ENCODE measurements around the gene SYT8. TPM values are rescaled to one million over a fixed set of nuclear protein-coding genes. Genes with fewer than 3 reads are reported as not detected.

SYT8 gene
- total and polyA plus RNA-seq, 2 donors (not counting 1 experiment from before 2014, with no cell fraction given): not detected

- peak; percentile 60 for ATAC-seq (ENCODE audit: low read depth)
- ChIA-PET CTCF (interaction anchor here (0.7 to 3.3 kb wide), 29 partner anchors 9 to 270 kb away, joined by 3 to 104 read pairs (median 5); partner anchors contain the start of genes H19, LSP1 and TNNI2), POLR2A (interaction anchor here (0.7 to 2.8 kb wide), 8 partner anchors 9 to 117 kb away, joined by 3 to 9 read pairs (median 6); partner anchors contain the start of genes PRR33 and TNNI2)
- H4K20me1 ChIP-seq (ENCODE audit: control insufficient read depth, insufficient read depth, low read length, poor library complexity, severe bottlenecking): peaks cover 98% of the 10 kb centered on the region
- peaks cover 36% of the 10 kb centered on the region for H3K79me2 ChIP-seq (ENCODE audit: control insufficient read depth, insufficient read depth, low read length)
- peak overlapping the region; percentile 75 for H3K27ac Mint-ChIP-seq
- no peak overlapping the region for H3K9ac ChIP-seq (ENCODE audit: low read length)
- WGBS (ENCODE audit: insufficient coverage): 35% methylated on average over 37 of the region's 43 CpGs
- H2AFZ ChIP-seq (ENCODE audit: insufficient read depth, low read depth, low read length, poor library complexity, severe bottlenecking): no peak overlapping the region
- H3K4me3 Mint-ChIP-seq: peak overlapping the region; percentile 34
- TF ChIP-seq CTCF (IDR thresholded peaks at IDR 0.05) (no peak), EZH2 (IDR thresholded peaks at IDR 0.05; ENCODE audit: borderline replicate concordance, insufficient read depth, low read depth, low read length, poor library complexity, severe bottlenecking) (no peak)
- no peaks in the 10 kb centered on the region for H3K27me3 Mint-ChIP-seq
- peaks cover 13 to 62% of the 10 kb centered on the region in 2 experiments for H3K36me3 ChIP-seq (replicated peaks in 1 of 2; ENCODE audit: control extremely low read depth in 1 of 2, control insufficient read depth in 1 of 2, extremely low read depth in 1 of 2, insufficient read depth in 2 of 2, low read length in 1 of 2)
- no peaks in the 10 kb centered on the region for H3K27me3 ChIP-seq (replicated peaks in 1 of 4; ENCODE audit: control extremely low read depth in 1 of 4, control insufficient read depth in 3 of 4, insufficient read depth in 4 of 4, low read length in 3 of 4)
- no peaks in the 10 kb centered on the region for H3K9me3 Mint-ChIP-seq (ENCODE audit: insufficient read depth)
- H3K4me2 ChIP-seq (replicated peaks; ENCODE audit: low read depth, low read length, poor library complexity, severe bottlenecking): peak overlapping the region; percentile 61
- H3K4me3 ChIP-seq (ENCODE audit: control extremely low read depth in 1 of 5, extremely low read depth in 1 of 5, insufficient read depth in 1 of 5, low read depth in 2 of 5, low read length in 4 of 5): no peak overlapping the region
- H3K4me1 Mint-ChIP-seq: peaks cover 42% of the 10 kb centered on the region
- H3K9me3 ChIP-seq (ENCODE audit: control extremely low read depth in 1 of 3, control insufficient read depth in 2 of 3, insufficient read depth in 1 of 3, low read length in 2 of 3): no peaks in the 10 kb centered on the region
- intact Hi-C loops (cut with micrococcal nuclease): loop anchor here (1.0 to 5.0 kb wide), 4 partner anchors 29 to 271 kb away; partner anchors contain the start of genes LSP1 and TNNT3
- DNase-seq: peak; percentile 68
- peaks cover 32 to 52% of the 10 kb centered on the region in 2 donors for H3K4me1 ChIP-seq (ENCODE audit: control insufficient read depth in 2 of 2, insufficient read depth in 2 of 2, low read length in 2 of 2)
- peak overlapping the region; percentile 15 to 72 for H3K27ac ChIP-seq (ENCODE audit: low read length in 2 of 2)
Observed at GRCh38 chr11:1881442-1882264, 46.9 kb downstream of the SYT8 start.

Data from B cell (primary cell).